CD4-positive, CD25-positive, alpha-beta regulatory T cell (primary cell): ENCODE data around the gene SYK. TPM values are rescaled to one million over a fixed set of nuclear protein-coding genes. Genes with fewer than 3 reads are reported as not detected.

ENCODE experiments used
- ATAC-seq, 2 donors: fragments of 150-1000 bp; cut with Tn5 transposase; one replicate each; pipeline ENCODE4 v1.10.0; 2021; ENCODE audit warnings: low read depth in 2 of 2, moderate number of reproducible peaks in 2 of 2, moderate library complexity in 1 of 2
- DNase-seq, 3 donors: peaks; one replicate each; pipeline versions ENCODE4 v3.0.0 to v3.0.0-alpha.2; 2012 to 2022; ENCODE audit warnings: mixed read lengths in 1 of 3
- H3K27ac ChIP-seq: one replicate; pipeline ENCODE4 v1.7.0; 2013; ENCODE audit warnings: mild to moderate bottlenecking, low read length; ENCODE audit not compliant: insufficient read depth, poor library complexity, severe bottlenecking
- H3K27me3 ChIP-seq: one replicate; pipeline ENCODE4 v1.7.0; 2013; ENCODE audit warnings: low read length; ENCODE audit not compliant: control insufficient read depth, insufficient read depth
- H3K36me3 ChIP-seq: one replicate; pipeline ENCODE4 v1.7.0; 2013; ENCODE audit warnings: mild to moderate bottlenecking, low read length, moderate library complexity; ENCODE audit not compliant: control insufficient read depth, insufficient read depth
- H3K4me1 ChIP-seq: 2 replicates; pipeline ENCODE4 v1.7.0; 2013; ENCODE audit warnings: mild to moderate bottlenecking, low read length; ENCODE audit not compliant: insufficient read depth, control insufficient read depth, poor library complexity, severe bottlenecking
- H3K4me3 ChIP-seq: one replicate; pipeline ENCODE4 v1.7.0; 2013; ENCODE audit warnings: low read depth, mild to moderate bottlenecking, low read length, moderate library complexity
- H3K9me3 ChIP-seq, 2 experiments: 1 replicate in 1 of 2; 2 replicates in 1 of 2; pipeline ENCODE4 v1.7.0; 2013; ENCODE audit warnings: low read length in 2 of 2, mild to moderate bottlenecking in 1 of 2, moderate library complexity in 1 of 2; ENCODE audit not compliant: control insufficient read depth in 2 of 2
- H3K27ac Mint-ChIP-seq, 3 donors: one replicate each; pipeline ENCODE4 v1.8.0; 2020 to 2022; ENCODE audit warnings: mild to moderate bottlenecking in 3 of 3, mixed read lengths in 3 of 3, moderate library complexity in 2 of 3
- H3K27me3 Mint-ChIP-seq: one replicate; pipeline ENCODE4 v1.8.0; 2022; ENCODE audit warnings: mild to moderate bottlenecking, mixed read lengths
- H3K36me3 Mint-ChIP-seq: one replicate; pipeline ENCODE4 v1.8.0; 2020; ENCODE audit warnings: mixed read lengths
- H3K4me1 Mint-ChIP-seq, 4 donors: one replicate each; pipeline ENCODE4 v1.8.0; 2020 to 2022; ENCODE audit warnings: mixed read lengths in 4 of 4, mild to moderate bottlenecking in 1 of 4
- H3K4me3 Mint-ChIP-seq, 4 donors: one replicate each; pipeline ENCODE4 v1.8.0; 2020 to 2022; ENCODE audit warnings: mild to moderate bottlenecking in 4 of 4, mixed read lengths in 4 of 4, moderate library complexity in 3 of 4
- H3K9me3 Mint-ChIP-seq, 7 donors: one replicate each; pipeline ENCODE4 v1.8.0; 2020 to 2022; ENCODE audit warnings: mixed read lengths in 7 of 7, mild to moderate bottlenecking in 3 of 7, moderate library complexity in 2 of 7
- polyA plus RNA-seq, 4 donors: library from polyadenylated mRNA; unstranded; fragments of 300-500 nt; fragmentation: Illumina TruSeq; gene quantifications; one replicate each; pipeline ENCODE4 v1.2.3, GENCODE V29; 2021
- total RNA-seq: library from RNA; stranded (reverse); gene quantifications from one replicate; pipeline ENCODE4 v1.2.3, GENCODE V29; 2022

Gene SYK
- total and polyA plus RNA-seq, 5 donors from 2014 or later, result 0.13 to 0.81 (median 0.48) TPM; not detected in 1

DNA sequence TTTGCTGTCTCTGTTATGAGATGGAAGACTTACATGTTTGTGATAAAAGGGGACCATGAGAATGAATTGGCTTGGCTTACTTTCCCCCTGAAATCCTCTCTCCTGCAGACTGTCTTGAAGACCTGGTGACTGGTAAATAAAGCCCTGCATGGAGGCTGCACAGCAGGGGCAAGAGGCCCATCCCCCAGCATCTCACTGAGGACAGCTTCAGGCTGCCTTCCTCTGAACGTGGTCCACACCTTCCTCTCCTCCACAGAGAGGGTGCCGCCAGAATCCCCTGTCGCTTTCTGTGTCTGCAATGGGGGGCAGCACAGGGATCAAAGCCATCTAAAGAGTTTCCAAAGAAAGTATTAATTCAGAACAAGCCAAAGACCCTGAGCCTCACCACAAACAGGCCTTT lies 94.6 kb downstream of the SYK start:
- H3K27me3 ChIP-seq, result no peaks in the 10 kb centered on the region
- H3K36me3 ChIP-seq, result no peaks in the 10 kb centered on the region
- Mint-ChIP-seq H3K9me3 (no peaks in the 10 kb centered on the region), H3K4me1 (no peaks in the 10 kb centered on the region), H3K27ac (no peak overlapping the region), H3K27me3 (peaks cover 4% of the 10 kb centered on the region), H3K4me3 (no peak overlapping the region), H3K36me3 (no peaks in the 10 kb centered on the region)
- no peak overlapping the region for H3K4me3 ChIP-seq
- ATAC-seq, result no peak
- no peaks in the 10 kb centered on the region for H3K9me3 ChIP-seq
- no peak for DNase-seq
- no peaks in the 10 kb centered on the region for H3K4me1 ChIP-seq
- H3K27ac ChIP-seq, result no peak overlapping the region

DNA sequence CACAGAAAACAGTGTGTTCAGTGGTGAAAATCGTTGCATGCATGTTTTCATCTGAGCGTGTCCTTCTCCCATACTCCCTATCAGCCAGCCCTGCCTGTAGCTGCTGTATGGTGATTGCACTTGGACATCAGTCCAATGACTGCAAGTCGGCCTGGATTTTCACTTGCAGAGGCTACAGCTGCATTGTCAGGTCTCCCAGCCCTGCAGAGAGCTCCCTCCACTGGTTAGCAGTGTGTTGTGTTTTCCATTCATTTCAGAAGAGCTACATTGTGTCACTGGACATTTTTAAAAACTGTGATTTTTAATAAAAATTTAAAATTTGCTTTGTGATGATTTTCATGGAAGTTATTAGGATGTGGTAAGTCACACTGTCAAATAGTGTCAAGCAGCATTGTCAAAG lies 96.6 kb downstream of the SYK start:
- Histone ChIP-seq H3K4me1 (no peaks in the 10 kb centered on the region), H3K36me3 (no peaks in the 10 kb centered on the region), H3K27me3 (no peaks in the 10 kb centered on the region), H3K9me3 (no peaks in the 10 kb centered on the region), H3K27ac (no peak overlapping the region), H3K4me3 (no peak overlapping the region)
- no peak for ATAC-seq
- no peak overlapping the region for H3K4me3 Mint-ChIP-seq
- no peaks in the 10 kb centered on the region for H3K36me3 Mint-ChIP-seq
- H3K27me3 Mint-ChIP-seq, result peaks cover under 1% of the 10 kb centered on the region
- H3K4me1 Mint-ChIP-seq, result no peaks in the 10 kb centered on the region
- H3K9me3 Mint-ChIP-seq, result peaks cover 0 to 2% (median 0%) of the 10 kb centered on the region in 7 donors
- no peak for DNase-seq
- H3K27ac Mint-ChIP-seq, result no peak overlapping the region

DNA sequence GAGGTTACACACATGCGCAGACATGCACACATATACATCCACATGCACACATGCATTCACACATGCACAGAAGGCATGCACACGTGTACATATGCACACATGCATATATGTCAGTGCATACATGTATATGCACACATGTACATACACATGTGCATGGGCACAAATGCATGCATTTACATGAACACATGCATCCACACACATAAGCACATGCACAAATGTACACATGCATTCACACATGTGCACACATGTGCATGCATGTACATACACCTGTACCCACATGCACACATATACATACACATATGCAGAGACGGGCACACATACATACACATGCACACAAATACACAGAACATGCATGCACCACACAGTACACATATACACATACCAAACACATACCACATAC lies 97.7 kb downstream of the SYK start:
- no peaks in the 10 kb centered on the region for H3K27me3 Mint-ChIP-seq
- no peaks in the 10 kb centered on the region for H3K4me1 ChIP-seq
- no peaks in the 10 kb centered on the region for H3K36me3 ChIP-seq
- ATAC-seq (no peak), DNase-seq (no peak)
- no peak overlapping the region for H3K4me3 ChIP-seq
- no peak overlapping the region for H3K4me3 Mint-ChIP-seq
- H3K9me3 Mint-ChIP-seq, result peaks cover 0 to 3% (median 0%) of the 10 kb centered on the region in 7 donors
- H3K27ac Mint-ChIP-seq, result no peak overlapping the region
- H3K27me3 ChIP-seq, result no peaks in the 10 kb centered on the region
- no peak overlapping the region for H3K27ac ChIP-seq
- H3K36me3 Mint-ChIP-seq, result no peaks in the 10 kb centered on the region
- no peaks in the 10 kb centered on the region for H3K9me3 ChIP-seq
- H3K4me1 Mint-ChIP-seq, result no peaks in the 10 kb centered on the region

DNA sequence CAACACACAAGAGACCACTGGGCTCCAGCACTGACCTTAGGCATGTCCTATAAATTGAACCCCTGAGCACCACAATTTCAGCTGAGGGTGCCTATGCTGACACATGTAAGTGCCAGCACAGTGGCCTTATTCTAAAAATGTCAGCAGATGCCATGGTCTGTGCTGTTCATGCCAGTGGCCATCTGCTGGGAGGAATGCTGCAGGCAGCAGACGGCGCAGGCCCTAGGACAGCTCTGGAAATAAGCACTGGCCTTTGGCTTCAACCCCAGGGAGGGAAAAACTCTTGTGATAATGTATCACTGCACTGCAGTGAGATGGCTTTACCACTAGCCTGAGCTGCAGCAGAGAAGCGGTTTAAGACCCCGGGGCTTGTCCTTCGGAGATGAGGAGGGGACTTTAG lies 98.5 kb downstream of the SYK start:
- ATAC-seq, result no peak
- H3K36me3 ChIP-seq, result no peaks in the 10 kb centered on the region

DNA sequence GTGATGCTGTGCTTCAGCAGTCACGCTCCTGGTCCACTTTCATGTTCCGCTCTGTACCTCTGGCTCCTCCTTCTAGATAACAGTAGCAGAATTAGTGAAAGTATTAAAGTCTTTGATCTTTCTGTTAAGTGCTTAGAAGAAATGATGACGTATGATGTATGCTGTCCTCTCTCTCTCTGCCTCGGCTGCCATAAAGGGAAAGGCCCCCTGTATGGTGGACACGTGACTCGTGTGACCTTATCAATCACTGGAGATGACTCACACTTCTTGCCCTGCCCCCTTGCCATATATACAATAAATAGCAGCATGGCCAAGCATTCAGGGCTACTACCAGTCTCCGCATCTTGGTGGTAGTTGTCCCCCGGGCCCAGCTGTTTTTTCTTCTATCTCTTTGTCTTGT lies 100.3 kb downstream of the SYK start:
- Histone ChIP-seq H3K27me3 (no peaks in the 10 kb centered on the region), H3K4me1 (no peaks in the 10 kb centered on the region), H3K9me3 (no peaks in the 10 kb centered on the region), H3K4me3 (no peak overlapping the region), H3K36me3 (no peaks in the 10 kb centered on the region), H3K27ac (no peak overlapping the region)
- no peak for DNase-seq
- no peak for ATAC-seq
- Mint-ChIP-seq H3K27ac (no peak overlapping the region), H3K27me3 (no peaks in the 10 kb centered on the region), H3K4me1 (no peaks in the 10 kb centered on the region), H3K36me3 (no peaks in the 10 kb centered on the region), H3K4me3 (no peak overlapping the region), H3K9me3 (peaks cover 0 to 4% (median 0%) of the 10 kb centered on the region in 7 donors)

More for the DNA sequence above, 98.5 kb downstream of the SYK start:
- Histone ChIP-seq H3K4me1 (no peaks in the 10 kb centered on the region), H3K4me3 (no peak overlapping the region), H3K27me3 (no peaks in the 10 kb centered on the region), H3K27ac (no peak overlapping the region), H3K9me3 (no peaks in the 10 kb centered on the region)
- Mint-ChIP-seq H3K36me3 (no peaks in the 10 kb centered on the region), H3K9me3 (peaks cover 0 to 4% (median 0%) of the 10 kb centered on the region in 7 donors), H3K27ac (no peak overlapping the region), H3K4me3 (no peak overlapping the region), H3K27me3 (no peaks in the 10 kb centered on the region), H3K4me1 (no peaks in the 10 kb centered on the region)
- DNase-seq, result no peak

DNA sequence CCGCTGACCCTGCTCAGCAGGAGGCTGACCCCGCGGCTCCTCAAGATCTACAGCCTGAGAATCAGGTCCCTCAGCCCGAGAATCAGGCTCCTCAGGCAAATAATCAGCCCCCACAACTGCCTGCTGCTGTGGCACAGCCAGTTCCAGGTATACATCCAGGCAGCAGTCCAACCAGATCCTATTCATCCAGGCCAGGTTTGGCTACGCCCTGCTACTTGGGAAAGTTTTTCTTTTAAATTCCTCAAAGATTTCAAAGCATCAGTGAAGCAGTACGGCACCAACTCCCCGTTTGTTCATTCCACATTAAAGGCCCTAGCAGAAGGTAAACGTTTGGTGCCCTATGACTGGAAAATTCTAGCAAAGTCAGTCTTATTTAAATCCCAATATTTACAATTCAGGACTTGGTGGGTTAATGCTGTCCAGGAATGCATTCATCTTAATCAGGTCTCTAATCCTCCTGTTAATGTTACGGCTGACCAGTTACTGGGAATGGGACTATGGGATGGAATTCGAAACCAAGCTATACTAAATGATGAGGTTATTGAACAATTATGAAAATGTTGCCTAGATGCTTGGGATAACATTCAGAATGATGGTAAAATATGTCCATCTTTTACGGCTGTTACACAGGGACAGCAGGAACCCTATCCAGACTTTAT lies 102.3 kb downstream of the SYK start:
- H3K4me3 Mint-ChIP-seq, result no peak overlapping the region
- Histone ChIP-seq H3K9me3 (no peaks in the 10 kb centered on the region), H3K27ac (no peak overlapping the region), H3K27me3 (no peaks in the 10 kb centered on the region), H3K36me3 (no peaks in the 10 kb centered on the region), H3K4me3 (no peak overlapping the region), H3K4me1 (no peaks in the 10 kb centered on the region)
- peaks cover 0 to 4% (median 0%) of the 10 kb centered on the region in 7 donors for H3K9me3 Mint-ChIP-seq
- ATAC-seq (no peak), DNase-seq (no peak)
- no peaks in the 10 kb centered on the region for H3K4me1 Mint-ChIP-seq
- H3K36me3 Mint-ChIP-seq, result no peaks in the 10 kb centered on the region
- H3K27me3 Mint-ChIP-seq, result no peaks in the 10 kb centered on the region
- no peak overlapping the region for H3K27ac Mint-ChIP-seq

DNA sequence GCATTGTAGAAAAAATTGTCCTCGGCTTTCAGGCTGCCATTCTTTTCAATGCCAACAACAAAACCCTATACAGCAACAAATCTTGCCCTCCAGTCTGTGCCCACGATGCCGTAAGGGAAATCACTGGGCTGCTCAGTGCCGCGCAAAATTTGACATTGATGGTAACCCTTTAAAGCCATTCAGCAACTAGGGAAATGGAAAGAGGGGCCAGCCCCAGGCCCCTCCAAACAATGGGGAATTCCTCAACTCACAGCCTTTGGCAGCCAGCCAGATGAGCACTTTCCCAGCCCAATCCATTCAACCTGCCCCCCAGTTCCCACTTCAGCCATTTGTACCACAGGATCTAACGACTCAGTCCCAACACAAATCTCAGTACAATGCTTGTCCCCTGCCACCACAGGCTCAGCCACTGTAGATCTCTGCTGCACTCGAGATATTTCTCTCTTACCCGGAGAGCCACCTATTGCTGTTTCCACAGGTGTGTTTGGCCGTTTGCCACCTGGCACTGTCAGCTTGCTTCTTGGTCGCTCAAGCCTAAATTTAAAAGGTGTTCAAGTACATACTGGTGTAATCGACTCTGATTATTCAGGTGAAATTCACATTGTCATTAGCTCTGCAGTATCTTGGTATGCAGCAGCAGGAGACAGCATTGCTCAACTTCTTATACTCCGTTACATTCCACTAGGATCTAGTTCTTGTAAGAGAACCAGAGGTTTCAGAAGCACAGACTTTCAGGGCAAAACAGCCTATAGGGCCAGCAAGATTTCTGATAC lies 103.3 kb downstream of the SYK start:
- H3K4me3 ChIP-seq, result no peak overlapping the region
- H3K9me3 ChIP-seq, result no peaks in the 10 kb centered on the region
- Mint-ChIP-seq H3K4me1 (no peaks in the 10 kb centered on the region), H3K27me3 (no peaks in the 10 kb centered on the region), H3K4me3 (no peak overlapping the region), H3K27ac (no peak overlapping the region), H3K9me3 (peaks cover 0 to 4% (median 0%) of the 10 kb centered on the region in 7 donors), H3K36me3 (no peaks in the 10 kb centered on the region)
- DNase-seq (no peak), ATAC-seq (no peak)
- no peaks in the 10 kb centered on the region for H3K27me3 ChIP-seq
- no peak overlapping the region for H3K27ac ChIP-seq
- H3K36me3 ChIP-seq, result no peaks in the 10 kb centered on the region
- no peaks in the 10 kb centered on the region for H3K4me1 ChIP-seq

DNA sequence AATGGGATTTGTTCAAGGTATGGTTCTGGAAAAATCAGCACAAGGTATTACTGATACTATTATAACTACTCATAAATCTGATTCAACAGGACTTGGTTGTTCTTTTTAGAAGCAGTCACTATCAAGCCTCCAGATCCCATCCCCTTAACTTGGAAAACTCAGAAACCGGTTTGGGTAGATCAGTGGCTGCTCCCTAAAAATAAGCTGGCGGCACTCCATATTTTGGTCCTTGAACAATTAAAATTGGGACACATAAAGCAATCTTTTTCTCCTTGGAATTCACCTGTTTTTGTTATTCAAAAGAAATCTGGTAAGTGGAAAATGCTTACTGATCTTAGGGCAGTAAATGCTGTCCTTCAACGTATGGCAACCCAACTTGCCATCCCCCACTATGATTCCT lies 104.2 kb downstream of the SYK start:
- no peak for DNase-seq
- no peaks in the 10 kb centered on the region for H3K4me1 Mint-ChIP-seq
- no peaks in the 10 kb centered on the region for H3K27me3 Mint-ChIP-seq
- H3K9me3 Mint-ChIP-seq, result peaks cover 0 to 4% (median 0%) of the 10 kb centered on the region in 7 donors
- ATAC-seq, result no peak
- no peak overlapping the region for H3K27ac ChIP-seq
- no peak overlapping the region for H3K4me3 Mint-ChIP-seq
- H3K4me3 ChIP-seq, result no peak overlapping the region
- no peaks in the 10 kb centered on the region for H3K27me3 ChIP-seq
- H3K36me3 ChIP-seq, result no peaks in the 10 kb centered on the region
- H3K27ac Mint-ChIP-seq, result no peak overlapping the region
- no peaks in the 10 kb centered on the region for H3K36me3 Mint-ChIP-seq
- H3K9me3 ChIP-seq, result no peaks in the 10 kb centered on the region
- no peaks in the 10 kb centered on the region for H3K4me1 ChIP-seq
